Ascending aorta (tissue), 2 donors: ENCODE results near the gene CLSTN2. TPM values are rescaled to one million over a fixed set of nuclear protein-coding genes. Genes with fewer than 3 reads are reported as not detected.

ENCODE experiments used
- DNase-seq, 2 donors: peaks; one replicate each; pipeline ENCODE4 v3.0.0-alpha.2; 2019; ENCODE audit warnings: low spot score in 2 of 2
- H3K27ac ChIP-seq, 2 donors: fragments of 200-600 bp; sonication (generic); one replicate each; pipeline ENCODE4 v1.5.1; 2016 to 2017; ENCODE audit warnings: mild to moderate bottlenecking in 1 of 2
- H3K27me3 ChIP-seq: fragments of 200-600 bp; sonication (generic); one replicate; pipeline ENCODE4 v1.5.1; 2017
- H3K36me3 ChIP-seq, 2 donors: fragments of 200-600 bp; sonication (generic); one replicate each; pipeline ENCODE4 v1.5.1; 2016
- H3K4me1 ChIP-seq, 2 donors: fragments of 200-600 bp; sonication (generic); one replicate each; pipeline ENCODE4 v1.5.1; 2016 to 2017; ENCODE audit warnings: mild to moderate bottlenecking in 1 of 2
- H3K4me3 ChIP-seq, 2 donors: fragments of 200-600 bp; sonication (generic); one replicate each; pipeline ENCODE4 v1.5.1; 2016 to 2017; ENCODE audit warnings: mild to moderate bottlenecking in 1 of 2
- H3K9me3 ChIP-seq, 2 donors: fragments of 200-600 bp; sonication (generic); one replicate each; pipeline ENCODE4 v1.5.1; 2016
- intact Hi-C: fragments of 100-400 bp; cut with DNase I; formaldehyde crosslinking; loops from one replicate; pipeline ENCODE4 v1.15.1; 2023
- total RNA-seq: library from RNA; depleted of rRNA; stranded (reverse); fragments of >200 nt; gene quantifications from one replicate; pipeline ENCODE4 v1.1.0, GENCODE V29; 2016
- TF ChIP-seq, protein P1 (sequence below), 3 experiments: fragments of 200-600 bp in 2 of 3; fragments of 450-650 bp in 1 of 3; sonication (generic) in 2 of 3; IDR thresholded peaks; one replicate each; pipeline ENCODE4 v1.5.1; 2016 to 2019; ENCODE audit warnings: antibody characterized with exemption in 3 of 3, mild to moderate bottlenecking in 1 of 3, moderate library complexity in 1 of 3

The CLSTN2 gene
- total RNA-seq, 1 donor from 2014 or later, result 65.8 TPM

DNA sequence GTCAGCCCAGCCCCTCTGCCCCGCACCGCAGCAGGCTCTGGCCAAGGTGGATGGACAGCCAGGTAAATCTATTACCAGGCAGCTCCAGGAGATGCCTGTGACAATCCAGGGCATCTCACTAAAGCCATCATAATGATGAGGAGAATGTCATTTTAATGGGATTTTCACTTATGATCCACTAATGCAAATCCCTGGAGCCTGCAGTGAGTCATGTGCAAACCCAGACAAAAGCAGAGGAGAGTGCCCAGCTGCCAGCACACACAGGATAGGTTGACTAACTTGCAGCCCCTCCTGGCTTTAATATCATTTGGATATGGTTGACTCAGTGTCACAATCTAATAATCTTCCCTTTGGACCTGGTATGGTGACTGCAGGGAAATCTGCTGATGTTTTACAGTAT is 536.0 kb downstream of the CLSTN2 start:
- Histone ChIP-seq H3K27ac (no peak overlapping the region), H3K4me1 (no peaks in the 10 kb centered on the region), H3K27me3 (no peaks in the 10 kb centered on the region), H3K9me3 (no peaks in the 10 kb centered on the region), H3K36me3 (no peaks in the 10 kb centered on the region), H3K4me3 (no peak overlapping the region)
- DNase-seq, result no peak
- intact Hi-C loops, result no loop called here
- TF ChIP-seq, protein P1, sequence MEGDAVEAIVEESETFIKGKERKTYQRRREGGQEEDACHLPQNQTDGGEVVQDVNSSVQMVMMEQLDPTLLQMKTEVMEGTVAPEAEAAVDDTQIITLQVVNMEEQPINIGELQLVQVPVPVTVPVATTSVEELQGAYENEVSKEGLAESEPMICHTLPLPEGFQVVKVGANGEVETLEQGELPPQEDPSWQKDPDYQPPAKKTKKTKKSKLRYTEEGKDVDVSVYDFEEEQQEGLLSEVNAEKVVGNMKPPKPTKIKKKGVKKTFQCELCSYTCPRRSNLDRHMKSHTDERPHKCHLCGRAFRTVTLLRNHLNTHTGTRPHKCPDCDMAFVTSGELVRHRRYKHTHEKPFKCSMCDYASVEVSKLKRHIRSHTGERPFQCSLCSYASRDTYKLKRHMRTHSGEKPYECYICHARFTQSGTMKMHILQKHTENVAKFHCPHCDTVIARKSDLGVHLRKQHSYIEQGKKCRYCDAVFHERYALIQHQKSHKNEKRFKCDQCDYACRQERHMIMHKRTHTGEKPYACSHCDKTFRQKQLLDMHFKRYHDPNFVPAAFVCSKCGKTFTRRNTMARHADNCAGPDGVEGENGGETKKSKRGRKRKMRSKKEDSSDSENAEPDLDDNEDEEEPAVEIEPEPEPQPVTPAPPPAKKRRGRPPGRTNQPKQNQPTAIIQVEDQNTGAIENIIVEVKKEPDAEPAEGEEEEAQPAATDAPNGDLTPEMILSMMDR (IDR thresholded peaks at IDR 0.05), result no peak

GRCh38 chr3:140472306-140473020 is 537.5 kb downstream of the CLSTN2 start:
- intact Hi-C loops, result no loop called here
- Histone ChIP-seq H3K27me3 (no peaks in the 10 kb centered on the region), H3K4me1 (no peaks in the 10 kb centered on the region), H3K36me3 (no peaks in the 10 kb centered on the region), H3K9me3 (no peaks in the 10 kb centered on the region), H3K27ac (no peak overlapping the region), H3K4me3 (no peak overlapping the region)
- DNase-seq, result no peak
- TF ChIP-seq, protein P1 (IDR thresholded peaks at IDR 0.05), result no peak

DNA sequence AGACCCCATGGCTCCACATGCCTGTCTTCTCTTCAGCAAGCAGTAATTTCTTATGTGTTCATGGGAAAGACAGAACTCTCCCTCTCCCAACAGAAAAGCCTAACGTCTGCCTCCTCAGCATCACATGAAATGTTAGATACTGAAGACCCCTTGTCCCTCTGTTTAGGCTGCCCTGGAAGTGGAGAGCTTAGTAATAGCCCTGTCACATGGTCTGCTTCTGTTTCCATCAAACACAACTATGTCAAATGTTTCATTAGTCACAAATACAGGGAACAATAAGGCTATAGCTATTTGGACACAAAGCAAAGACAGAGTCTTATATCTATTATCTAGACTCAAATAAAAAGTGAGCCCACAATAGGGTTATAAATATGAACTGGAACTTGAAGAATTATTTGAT is 552.6 kb downstream of the CLSTN2 start:
- DNase-seq, result no peak

DNA sequence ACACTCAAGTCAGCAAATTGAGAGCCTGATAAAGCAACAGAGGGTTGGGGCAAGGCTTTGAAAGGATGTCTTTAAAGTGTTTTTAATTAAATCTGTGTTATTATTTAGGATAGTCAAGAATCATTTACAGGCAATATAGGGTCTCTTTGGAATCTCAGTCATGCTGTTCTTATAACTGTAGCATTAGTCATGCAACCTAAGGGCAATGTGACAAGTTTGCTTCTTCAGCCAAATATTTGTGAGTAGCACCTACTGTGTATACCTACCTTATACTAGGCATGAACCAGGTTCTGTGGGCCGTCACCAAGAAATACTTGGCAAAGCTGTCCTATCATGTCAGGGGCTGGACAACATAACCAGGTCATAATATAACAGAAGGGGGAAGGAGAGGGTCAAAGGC is 558.3 kb downstream of the CLSTN2 start:
- Histone ChIP-seq H3K27ac (no peak overlapping the region), H3K27me3 (no peaks in the 10 kb centered on the region), H3K9me3 (no peaks in the 10 kb centered on the region), H3K36me3 (no peaks in the 10 kb centered on the region), H3K4me1 (no peaks in the 10 kb centered on the region), H3K4me3 (no peak overlapping the region)
- no peak for DNase-seq
- TF ChIP-seq, protein P1 (IDR thresholded peaks at IDR 0.05), result no peak
- intact Hi-C loops, result no loop called here

More for the DNA sequence above, 552.6 kb downstream of the CLSTN2 start:
- Histone ChIP-seq H3K4me3 (no peak overlapping the region), H3K9me3 (no peaks in the 10 kb centered on the region), H3K27ac (no peak overlapping the region), H3K36me3 (no peaks in the 10 kb centered on the region), H3K4me1 (no peaks in the 10 kb centered on the region), H3K27me3 (no peaks in the 10 kb centered on the region)
- TF ChIP-seq, protein P1 (IDR thresholded peaks at IDR 0.05), result no peak
- intact Hi-C loops, result no loop called here

DNA sequence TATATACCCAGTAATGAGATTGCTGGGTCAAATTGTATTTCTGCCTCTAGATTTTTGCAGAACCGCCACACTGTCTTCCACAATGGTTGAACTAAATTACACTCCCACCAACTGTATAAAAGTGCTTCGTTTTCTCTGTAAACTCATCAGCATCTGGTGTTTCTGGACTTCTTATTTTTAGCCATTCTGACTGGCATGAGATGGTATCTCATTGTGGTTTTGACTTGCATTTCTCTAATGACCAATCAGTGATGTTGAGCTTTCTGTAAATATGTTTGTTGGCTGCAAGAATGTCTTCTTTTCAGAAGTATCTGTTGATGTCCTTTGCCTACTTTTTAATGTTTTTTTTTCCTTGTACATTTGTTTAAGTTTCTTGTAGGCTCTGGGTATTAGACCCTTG is 560.0 kb downstream of the CLSTN2 start:
- Histone ChIP-seq H3K9me3 (no peaks in the 10 kb centered on the region), H3K27me3 (no peaks in the 10 kb centered on the region), H3K4me1 (no peaks in the 10 kb centered on the region), H3K36me3 (no peaks in the 10 kb centered on the region), H3K4me3 (no peak overlapping the region), H3K27ac (no peak overlapping the region)
- no peak for DNase-seq
- TF ChIP-seq, protein P1 (IDR thresholded peaks at IDR 0.05), result no peak
- intact Hi-C loops, result no loop called here
